NK-92 (cell line): ENCODE results near the gene APLN.

Source experiments
- DNase-seq: peaks from one replicate; lab custom pipeline; 2025; ENCODE audit not compliant: unreplicated experiment; lab: John Stamatoyannopoulos, UW

The APLN gene

DNA sequence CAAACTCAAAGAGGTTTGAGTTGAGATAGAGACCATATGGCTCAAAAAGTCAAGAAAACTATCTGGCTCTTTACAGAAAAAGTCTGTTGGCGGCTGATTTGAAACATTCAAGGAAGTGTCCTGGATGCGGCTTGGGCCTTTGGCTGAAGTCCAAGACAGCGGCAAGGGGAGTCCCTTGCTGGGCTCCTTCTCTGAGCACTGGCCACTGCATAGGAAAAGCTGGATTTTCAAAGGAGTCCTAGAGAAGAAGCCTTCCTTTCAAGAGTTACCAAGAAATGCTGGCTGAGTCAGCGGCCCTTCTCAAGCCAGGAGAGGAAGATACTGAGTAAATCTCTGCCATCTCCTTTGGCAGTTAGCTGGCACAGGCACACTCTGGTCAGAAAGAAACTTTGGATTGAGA, 12.1 kb downstream of the APLN start:
- DNase-seq = no peak

DNA sequence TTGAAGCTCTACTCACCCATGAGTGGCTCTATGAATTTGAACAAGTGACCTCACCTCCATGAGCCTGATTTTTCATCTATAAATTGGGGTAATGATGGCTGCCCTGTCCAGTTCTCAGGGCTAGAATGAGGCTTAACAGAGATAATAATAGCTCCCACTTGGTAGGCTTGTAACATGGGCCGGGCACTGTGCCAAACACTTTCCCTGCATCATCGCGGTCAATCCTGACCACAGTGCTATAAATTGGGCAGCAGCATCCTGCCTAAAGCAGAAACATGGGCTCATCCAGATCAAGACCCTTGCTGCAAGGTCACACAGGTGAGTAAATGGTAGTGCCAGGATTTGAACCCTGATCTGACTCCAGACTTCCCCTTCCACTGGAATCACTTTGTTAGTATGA, 12.8 kb downstream of the APLN start:
- DNase-seq = no peak

- no peak for DNase-seq
Observed at GRCh38 chrX:129641469-129641868, 13.3 kb downstream of the APLN start.

GRCh38 chrX:129640737-129641136, 14.0 kb downstream of the APLN start:
- no peak for DNase-seq

GRCh38 chrX:129638917-129639316, 15.8 kb downstream of the APLN start:
- no peak for DNase-seq

GRCh38 chrX:129637217-129638109, 17.3 kb downstream of the APLN start:
- DNase-seq = no peak

DNA sequence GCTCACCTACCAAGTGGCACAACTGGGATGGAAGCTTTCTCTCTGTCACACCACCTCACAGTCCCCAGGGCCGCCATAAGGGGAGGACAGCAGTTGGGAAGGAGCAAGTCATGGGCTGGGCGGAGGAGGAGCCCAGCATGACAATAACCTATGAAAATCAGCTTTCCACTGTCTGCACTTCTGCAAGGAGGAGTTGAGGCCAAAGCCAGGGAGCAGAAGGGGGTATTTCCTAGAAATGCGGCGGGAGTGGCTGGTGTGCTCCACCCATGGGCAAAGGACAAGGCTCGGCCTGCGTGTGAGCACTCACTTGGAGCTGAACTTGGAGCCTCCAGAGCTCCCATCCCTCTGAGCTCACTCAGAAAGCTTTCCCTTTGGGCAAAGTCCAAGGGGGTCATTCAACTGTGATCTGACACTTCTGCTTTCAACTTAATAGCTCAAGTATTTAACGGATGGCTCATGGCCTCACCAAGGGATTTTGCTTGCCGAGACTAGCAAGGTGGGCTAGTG, 18.5 kb downstream of the APLN start:
- no peak for DNase-seq

- no peak for DNase-seq
Observed at GRCh38 chrX:129634541-129634940, 20.2 kb downstream of the APLN start.

- DNase-seq = no peak
Observed at GRCh38 chrX:129632443-129632842, 22.3 kb downstream of the APLN start.

- no peak for DNase-seq
Observed at GRCh38 chrX:129631849-129632248, 22.9 kb downstream of the APLN start.

DNA sequence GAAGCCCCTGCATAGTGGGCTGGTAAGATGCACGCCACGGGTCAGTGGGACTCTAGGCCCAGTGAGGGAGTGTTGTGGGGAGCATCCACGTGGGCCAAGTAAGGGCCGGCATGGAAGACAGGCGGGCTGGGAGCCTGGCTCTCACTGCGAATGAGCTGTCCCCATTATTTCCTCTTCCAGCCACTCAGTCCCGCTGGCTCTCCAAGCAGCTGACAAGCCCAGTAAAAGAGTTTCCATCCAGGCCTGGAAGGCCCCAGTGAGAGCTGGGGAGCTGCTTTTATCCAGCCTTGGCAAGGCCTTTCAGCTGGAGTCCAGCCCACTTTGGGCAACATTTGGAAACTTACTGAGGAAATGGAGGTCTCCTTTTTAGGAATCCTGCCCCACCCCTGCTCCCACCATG, 24.9 kb downstream of the APLN start:
- DNase-seq = no peak

GRCh38 chrX:129626026-129626425, 28.7 kb downstream of the APLN start:
- no peak for DNase-seq

DNA sequence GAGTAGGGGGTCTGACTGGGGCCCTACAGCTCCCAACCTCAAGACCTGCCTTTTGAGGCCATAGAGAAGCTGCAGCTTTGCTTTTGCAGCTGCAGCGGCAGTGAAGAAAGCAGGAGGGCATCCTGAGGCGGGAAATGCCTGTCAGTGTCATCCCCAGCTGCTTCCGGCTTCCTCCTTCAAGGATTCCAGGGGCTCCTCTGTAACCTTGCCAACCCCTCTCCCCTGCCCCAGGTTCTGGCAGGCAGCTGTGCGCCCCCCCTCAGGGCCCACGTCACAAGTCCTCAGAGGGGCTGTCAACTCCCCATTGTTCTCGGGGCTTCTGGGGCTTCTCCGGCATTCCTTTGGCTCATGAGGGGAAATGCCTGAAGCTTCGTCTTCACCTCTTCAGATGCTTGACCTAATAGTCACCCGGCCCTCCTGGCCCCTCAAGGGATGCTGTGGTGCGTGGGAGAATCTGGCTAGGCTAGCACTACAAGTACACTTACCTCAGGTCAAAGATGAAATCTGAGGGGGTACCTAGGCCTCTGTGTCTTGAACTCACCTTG, 31.9 kb downstream of the APLN start:
- no peak for DNase-seq

DNA sequence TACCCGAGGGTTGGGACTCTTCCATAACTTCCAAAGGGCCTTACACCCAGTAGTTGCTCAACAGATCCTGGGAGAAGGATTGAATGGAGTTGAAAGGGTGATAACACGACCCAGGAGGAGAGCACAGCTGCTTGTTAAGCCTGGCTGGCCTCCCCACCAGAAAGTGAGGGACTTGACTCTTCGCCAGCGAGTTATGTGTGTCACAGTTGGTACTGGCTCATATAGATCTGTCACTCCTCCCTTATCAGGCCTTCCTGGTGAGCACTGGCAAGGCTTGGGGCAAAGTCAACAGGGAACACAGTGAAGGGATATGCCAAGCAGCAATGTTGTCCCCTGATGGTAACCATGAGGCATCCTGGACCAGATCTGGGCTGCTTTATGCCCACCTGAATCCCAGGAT, 35.8 kb downstream of the APLN start:
- no peak for DNase-seq

DNA sequence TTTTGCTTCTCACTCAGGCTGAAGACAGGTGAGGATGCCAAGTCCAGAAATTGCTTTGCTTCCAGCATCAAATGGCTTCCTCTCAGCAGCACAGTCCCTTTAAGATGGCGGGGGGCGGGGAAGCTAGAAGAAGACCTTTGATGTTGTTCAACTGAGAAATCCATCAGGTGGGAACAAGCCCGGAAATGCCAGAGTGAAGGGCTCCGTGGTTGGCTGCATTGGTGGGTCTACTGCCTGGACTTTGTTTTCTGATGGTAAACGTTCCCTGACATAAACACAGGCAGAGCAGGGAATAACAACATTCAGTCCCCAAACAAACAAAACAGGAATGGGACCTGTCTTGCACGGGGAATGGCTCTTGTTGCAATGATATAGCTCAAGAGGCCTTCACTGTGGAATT, 37.3 kb downstream of the APLN start:
- DNase-seq = no peak

DNA sequence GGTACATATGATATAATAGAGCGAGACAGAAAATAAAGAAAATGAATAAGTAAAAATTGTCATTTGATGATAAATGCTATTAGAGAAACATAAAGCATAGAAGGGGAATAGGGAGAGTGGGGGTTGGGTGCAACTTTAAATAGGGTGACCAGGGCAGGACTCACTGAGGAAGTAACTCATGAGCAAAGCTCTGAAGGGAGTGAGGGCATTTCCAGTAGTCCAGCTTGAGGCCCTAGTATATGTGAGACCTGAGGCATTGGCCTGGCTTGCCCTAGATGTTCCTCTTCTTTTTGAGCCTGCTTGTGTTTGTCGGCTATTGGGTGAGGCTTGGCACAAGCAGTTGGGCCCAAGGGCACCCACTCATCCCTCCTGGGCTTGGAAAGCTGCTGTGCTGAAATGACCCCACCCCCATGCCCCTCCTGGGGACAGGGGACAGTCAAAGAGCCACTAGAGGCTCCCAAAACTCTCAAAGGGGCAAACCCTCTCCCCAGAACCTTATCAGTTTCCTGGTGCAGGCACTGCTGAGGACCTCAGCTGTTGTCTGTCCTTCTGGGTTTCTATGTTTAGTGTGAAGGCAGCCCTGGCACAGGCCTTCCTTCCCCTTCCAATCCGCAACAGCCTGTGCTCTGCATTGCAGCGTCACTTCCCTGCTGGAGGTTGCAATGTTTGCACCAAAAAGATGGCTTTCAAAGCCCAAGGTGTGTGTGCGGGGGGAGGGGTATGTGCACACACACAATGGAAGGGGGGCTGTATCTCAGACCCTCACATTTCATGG, 40.1 kb downstream of the APLN start:
- DNase-seq = no peak

DNA sequence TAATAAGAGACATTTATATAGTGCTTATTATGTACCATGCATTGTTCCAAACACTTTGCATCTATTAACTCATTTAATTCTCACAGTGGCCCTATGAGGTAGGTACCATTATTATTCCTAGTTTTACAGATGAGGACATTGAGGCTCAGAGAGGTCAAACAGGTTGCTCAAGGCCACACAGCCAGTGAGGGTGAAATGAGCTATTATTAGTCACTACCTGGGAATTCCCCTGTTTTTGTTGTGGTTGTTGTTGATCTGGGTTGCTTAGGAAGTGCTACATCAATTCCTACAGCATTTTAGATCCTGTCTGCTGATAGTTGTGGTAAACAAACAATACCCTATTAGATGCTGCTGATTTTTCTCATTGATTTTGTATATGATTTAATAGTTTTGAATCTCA, 41.2 kb downstream of the APLN start:
- DNase-seq = no peak

DNA sequence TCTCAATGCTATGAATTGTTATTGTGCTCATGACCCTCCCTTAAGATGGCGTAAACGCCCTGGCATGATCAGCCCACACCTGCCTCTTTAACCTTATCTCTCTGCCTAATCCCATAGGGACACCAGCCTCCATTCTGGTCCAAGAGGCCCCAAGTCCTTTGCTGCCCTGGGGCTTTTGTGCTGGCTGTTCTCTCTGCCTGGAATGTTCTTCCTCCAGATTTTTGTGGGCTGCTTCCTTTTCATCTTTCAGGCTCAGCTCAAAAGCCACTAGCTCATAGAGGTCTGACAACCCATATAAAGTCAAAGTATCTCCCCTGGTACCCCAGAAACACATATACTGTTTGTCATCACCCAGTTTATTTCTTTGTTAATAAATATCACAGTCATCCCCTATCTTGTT, 42.4 kb downstream of the APLN start:
- no peak for DNase-seq

GRCh38 chrX:129609395-129609794, 45.4 kb downstream of the APLN start:
- no peak for DNase-seq

DNA sequence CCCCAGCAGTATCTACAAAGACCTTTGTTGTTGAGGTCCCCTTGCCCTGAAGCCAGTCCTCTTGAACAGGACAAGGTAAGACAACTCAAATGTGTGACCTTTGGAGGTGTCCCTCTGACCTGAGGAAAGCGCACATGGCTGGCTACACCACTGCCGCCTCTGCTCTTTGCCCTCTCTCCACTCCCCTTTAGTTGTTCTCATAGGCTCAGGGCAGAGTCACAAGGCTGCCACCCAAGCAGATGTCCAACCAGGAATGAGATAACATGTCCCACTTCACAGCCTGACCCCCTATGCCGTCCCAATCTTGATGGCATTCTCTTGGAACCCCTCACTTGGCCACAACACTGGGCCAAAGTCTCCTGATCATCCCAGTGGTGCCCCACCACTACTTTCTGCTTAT, 46.3 kb downstream of the APLN start:
- no peak for DNase-seq

GRCh38 chrX:129606918-129607317, 47.8 kb downstream of the APLN start:
- DNase-seq = no peak

- no peak for DNase-seq
Observed at GRCh38 chrX:129600981-129601424, 53.8 kb downstream of the APLN start.
